ENCODE results near the gene CDH4. TPM values are rescaled to one million over a fixed set of nuclear protein-coding genes. Genes with fewer than 3 reads are reported as not detected.

CDH4 gene
- total RNA-seq, 1 donor from 2014 or later = 8.9 TPM

GRCh38 chr20:61447952-61448351 lies 195.9 kb downstream of the CDH4 start:
- no peak for TF ChIP-seq CTCF (conservative IDR thresholded peaks at IDR 0.05)
- no peak overlapping the region for H3K27ac Mint-ChIP-seq (ENCODE audit: unreplicated experiment)
- H3K4me1 Mint-ChIP-seq = peaks cover 32% of the 10 kb centered on the region
- H3K4me3 Mint-ChIP-seq = no peak overlapping the region
- H3K9me3 Mint-ChIP-seq = peaks cover 2% of the 10 kb centered on the region
- DNase-seq (ENCODE audit: low read depth, low spot score) = no peak
- H3K36me3 Mint-ChIP-seq (ENCODE audit: low read depth) = no peaks in the 10 kb centered on the region
- no peaks in the 10 kb centered on the region for H3K27me3 Mint-ChIP-seq (ENCODE audit: low read depth)

- H3K9me3 Mint-ChIP-seq = peaks cover 2% of the 10 kb centered on the region
- H3K4me3 Mint-ChIP-seq = peak overlapping the region; percentile 0
- H3K27ac Mint-ChIP-seq (ENCODE audit: unreplicated experiment) = no peak overlapping the region
- H3K4me1 Mint-ChIP-seq = peaks cover 32% of the 10 kb centered on the region
- no peak for TF ChIP-seq CTCF (conservative IDR thresholded peaks at IDR 0.05)
- no peaks in the 10 kb centered on the region for H3K36me3 Mint-ChIP-seq (ENCODE audit: low read depth)
- no peaks in the 10 kb centered on the region for H3K27me3 Mint-ChIP-seq (ENCODE audit: low read depth)
- no peak for DNase-seq (ENCODE audit: low read depth, low spot score)
Observed at GRCh38 chr20:61448386-61448785, 196.3 kb downstream of the CDH4 start.

GRCh38 chr20:61449057-61449609 lies 197.1 kb downstream of the CDH4 start:
- Mint-ChIP-seq H3K4me3 (no peak overlapping the region), H3K9me3 (peaks cover 2% of the 10 kb centered on the region), H3K4me1 (peaks cover 37% of the 10 kb centered on the region), H3K36me3 (ENCODE audit: low read depth) (no peaks in the 10 kb centered on the region), H3K27ac (ENCODE audit: unreplicated experiment) (no peak overlapping the region), H3K27me3 (ENCODE audit: low read depth) (no peaks in the 10 kb centered on the region)
- no peak for DNase-seq (ENCODE audit: low read depth, low spot score)
- no peak for TF ChIP-seq CTCF (conservative IDR thresholded peaks at IDR 0.05)

- H3K27ac Mint-ChIP-seq (ENCODE audit: unreplicated experiment) = no peak overlapping the region
- H3K9me3 Mint-ChIP-seq = peaks cover 2% of the 10 kb centered on the region
- H3K4me1 Mint-ChIP-seq = peaks cover 38% of the 10 kb centered on the region
- DNase-seq (ENCODE audit: low read depth, low spot score) = no peak
- no peaks in the 10 kb centered on the region for H3K27me3 Mint-ChIP-seq (ENCODE audit: low read depth)
- H3K4me3 Mint-ChIP-seq = no peak overlapping the region
- H3K36me3 Mint-ChIP-seq (ENCODE audit: low read depth) = no peaks in the 10 kb centered on the region
- TF ChIP-seq CTCF (conservative IDR thresholded peaks at IDR 0.05) = no peak
Observed at GRCh38 chr20:61449916-61450315, 197.9 kb downstream of the CDH4 start.

- Mint-ChIP-seq H3K4me3 (no peak overlapping the region), H3K4me1 (peaks cover 40% of the 10 kb centered on the region), H3K9me3 (peaks cover 2% of the 10 kb centered on the region), H3K27ac (ENCODE audit: unreplicated experiment) (no peak overlapping the region), H3K36me3 (ENCODE audit: low read depth) (no peaks in the 10 kb centered on the region), H3K27me3 (ENCODE audit: low read depth) (no peaks in the 10 kb centered on the region)
- TF ChIP-seq CTCF (conservative IDR thresholded peaks at IDR 0.05) = no peak
- DNase-seq (ENCODE audit: low read depth, low spot score) = no peak
Observed at GRCh38 chr20:61450549-61450948, 198.5 kb downstream of the CDH4 start.

All from neural crest cell (in vitro differentiated cells).